Ovary (tissue), 3 donors: Measurements from ENCODE around the gene RAP1A.

ENCODE experiments used
- EP300 ChIP-seq: sonication (generic); formaldehyde crosslinking; IDR thresholded peaks from one replicate; pipeline ENCODE4 v1.6.1; 2017; ENCODE audit warnings: antibody characterized with exemption
- POLR2A ChIP-seq: fragments of 450-650 bp; IDR thresholded peaks from one replicate; pipeline ENCODE4 v1.6.1; 2017; ENCODE audit warnings: antibody characterized with exemption, mild to moderate bottlenecking, moderate library complexity
- TF ChIP-seq, protein P1 (sequence below), 3 donors: fragments of 450-650 bp in 2 of 3; fragments of 200-600 bp in 1 of 3; IDR thresholded peaks; one replicate each; pipeline versions ENCODE4 v1.5.1 to v1.8.0; 2016 to 2022; ENCODE audit warnings: antibody characterized with exemption in 3 of 3, mild to moderate bottlenecking in 1 of 3
- donor health status: DM: no; HTN: no; CAD: no.

DNA sequence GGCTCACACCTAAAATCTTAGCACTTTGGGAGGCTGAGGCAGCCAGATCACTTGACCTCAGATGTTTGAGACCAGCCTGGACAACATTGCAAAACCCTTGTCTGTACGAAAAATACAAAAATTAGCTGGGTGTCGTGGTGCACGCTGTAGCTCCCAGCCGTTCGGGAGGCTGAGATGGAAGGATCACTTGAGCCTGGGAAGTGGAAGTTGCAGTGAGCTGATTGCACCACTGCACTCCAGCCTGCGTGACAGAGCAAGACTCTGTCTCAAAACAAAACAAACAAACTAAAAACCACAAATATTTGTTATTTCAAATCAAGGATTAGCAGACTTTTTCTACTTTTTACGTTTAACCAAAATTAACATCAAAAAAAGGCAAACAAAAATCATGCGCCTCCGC, 88.3 kb downstream of the RAP1A start:
- TF ChIP-seq, protein P1, sequence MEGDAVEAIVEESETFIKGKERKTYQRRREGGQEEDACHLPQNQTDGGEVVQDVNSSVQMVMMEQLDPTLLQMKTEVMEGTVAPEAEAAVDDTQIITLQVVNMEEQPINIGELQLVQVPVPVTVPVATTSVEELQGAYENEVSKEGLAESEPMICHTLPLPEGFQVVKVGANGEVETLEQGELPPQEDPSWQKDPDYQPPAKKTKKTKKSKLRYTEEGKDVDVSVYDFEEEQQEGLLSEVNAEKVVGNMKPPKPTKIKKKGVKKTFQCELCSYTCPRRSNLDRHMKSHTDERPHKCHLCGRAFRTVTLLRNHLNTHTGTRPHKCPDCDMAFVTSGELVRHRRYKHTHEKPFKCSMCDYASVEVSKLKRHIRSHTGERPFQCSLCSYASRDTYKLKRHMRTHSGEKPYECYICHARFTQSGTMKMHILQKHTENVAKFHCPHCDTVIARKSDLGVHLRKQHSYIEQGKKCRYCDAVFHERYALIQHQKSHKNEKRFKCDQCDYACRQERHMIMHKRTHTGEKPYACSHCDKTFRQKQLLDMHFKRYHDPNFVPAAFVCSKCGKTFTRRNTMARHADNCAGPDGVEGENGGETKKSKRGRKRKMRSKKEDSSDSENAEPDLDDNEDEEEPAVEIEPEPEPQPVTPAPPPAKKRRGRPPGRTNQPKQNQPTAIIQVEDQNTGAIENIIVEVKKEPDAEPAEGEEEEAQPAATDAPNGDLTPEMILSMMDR (IDR thresholded peaks at IDR 0.05) = no peak
- TF ChIP-seq POLR2A (no peak), EP300 (no peak)
